ENCODE measurements around the gene TNS1. TPM values are rescaled to one million over a fixed set of nuclear protein-coding genes. Genes with fewer than 3 reads are reported as not detected.
A peak's percentile ranks its signal among the peaks of the same experiment; 100 is the strongest.

The TNS1 gene
- total and polyA plus RNA-seq, 4 donors = 67.0 to 377 (median 208) TPM

DNA sequence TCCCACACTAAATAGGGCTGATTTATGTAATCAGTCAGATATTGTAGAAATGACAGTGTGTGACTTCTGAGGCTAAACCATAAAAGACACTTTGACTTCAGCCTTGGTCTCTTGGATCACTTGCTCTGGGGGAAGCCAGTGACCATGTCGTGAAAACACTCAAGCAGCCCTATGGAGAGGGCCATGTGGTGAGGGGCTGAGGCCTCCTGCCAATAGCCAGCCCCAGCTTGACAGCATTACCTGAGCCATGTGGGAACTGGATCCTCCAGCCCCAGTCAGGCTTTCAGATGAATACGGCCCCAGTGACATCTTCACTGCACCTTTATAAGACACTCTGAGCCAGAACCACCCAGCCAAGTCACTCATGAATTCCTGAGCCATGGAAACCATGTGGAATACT lies 20.8 kb downstream of the TNS1 start:
- Histone ChIP-seq H3K4me1 (ENCODE audit: control insufficient read depth in 5 of 5, insufficient read depth in 5 of 5, low read length in 5 of 5) (peaks cover 18 to 44% (median 28%) of the 10 kb centered on the region in 5 donors), H3K36me3 (ENCODE audit: control insufficient read depth in 4 of 4, insufficient read depth in 4 of 4, low read length in 4 of 4) (peaks cover 0 to 14% (median 2%) of the 10 kb centered on the region in 4 donors), H3K27ac (ENCODE audit: low read depth in 1 of 2, low read length in 1 of 2) (peak overlapping the region in 1 of 2 donors; percentile 62), H3K27me3 (ENCODE audit: control insufficient read depth in 3 of 3, insufficient read depth in 3 of 3, low read length in 2 of 3) (no peaks in the 10 kb centered on the region), H3K4me3 (no peak overlapping the region), H3K9me3 (ENCODE audit: control insufficient read depth in 4 of 4, insufficient read depth in 3 of 4, low read length in 3 of 4) (no peaks in the 10 kb centered on the region), H3K9ac (ENCODE audit: insufficient read depth in 1 of 2, low read length in 2 of 2) (no peak overlapping the region)
- ATAC-seq (ENCODE audit: insufficient read depth, low FRiP score) = no peak
- WGBS, 2 donors = 88 to 97% methylated on average over 2 of the region's 2 CpGs
- DNase-seq = no peak
- no peak for TF ChIP-seq CTCF (IDR thresholded peaks at IDR 0.05; ENCODE audit: control extremely low read depth, extremely low read depth)

- Histone ChIP-seq H3K4me1 (ENCODE audit: control insufficient read depth in 5 of 5, insufficient read depth in 5 of 5, low read length in 5 of 5) (peaks cover 18 to 44% (median 28%) of the 10 kb centered on the region in 5 donors), H3K4me3 (no peak overlapping the region), H3K27ac (ENCODE audit: low read depth in 1 of 2, low read length in 1 of 2) (peak overlapping the region in 1 of 2 donors; percentile 75), H3K9me3 (ENCODE audit: control insufficient read depth in 4 of 4, insufficient read depth in 3 of 4, low read length in 3 of 4) (no peaks in the 10 kb centered on the region), H3K27me3 (ENCODE audit: control insufficient read depth in 3 of 3, insufficient read depth in 3 of 3, low read length in 2 of 3) (no peaks in the 10 kb centered on the region), H3K9ac (ENCODE audit: insufficient read depth in 1 of 2, low read length in 2 of 2) (no peak overlapping the region), H3K36me3 (ENCODE audit: control insufficient read depth in 4 of 4, insufficient read depth in 4 of 4, low read length in 4 of 4) (peaks cover 0 to 20% (median 2%) of the 10 kb centered on the region in 4 donors)
- ATAC-seq (ENCODE audit: insufficient read depth, low FRiP score) (peak; percentile 21), DNase-seq (peak; percentile 59 to 77 (median 63))
- 49 to 65% methylated on average over 5 of the region's 5 CpGs for WGBS, 2 donors
- TF ChIP-seq CTCF (IDR thresholded peaks at IDR 0.05; ENCODE audit: control extremely low read depth, extremely low read depth) = no peak
Measured at GRCh38 chr2:217981084-217981730, 21.6 kb downstream of the TNS1 start.

DNA sequence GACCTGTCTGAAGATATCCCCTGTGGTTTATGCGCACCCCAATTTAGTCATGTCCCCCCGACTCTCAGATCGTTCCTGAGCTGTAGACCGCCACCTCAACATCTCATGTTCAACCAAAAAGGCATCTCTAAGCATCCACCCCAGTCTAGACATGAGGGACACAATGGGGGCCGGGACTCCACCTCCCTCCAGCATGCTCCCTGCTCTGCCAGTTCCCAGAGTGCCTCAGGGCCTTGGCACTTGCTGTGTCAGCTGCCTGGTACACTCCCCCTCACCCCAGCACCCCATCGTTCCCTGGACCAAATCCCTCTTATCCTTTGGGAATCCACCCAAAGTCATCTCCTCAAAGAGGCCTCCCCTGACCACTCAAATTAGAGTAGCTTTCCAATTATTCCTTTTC lies 22.2 kb downstream of the TNS1 start:
- no peak overlapping the region for H3K4me3 ChIP-seq
- H3K27ac ChIP-seq (ENCODE audit: low read depth in 1 of 2, low read length in 1 of 2) = peak overlapping the region; percentile 10 to 75
- no peak overlapping the region for H3K9ac ChIP-seq (ENCODE audit: insufficient read depth in 1 of 2, low read length in 2 of 2)
- 74 to 89% methylated on average over 6 of the region's 6 CpGs for WGBS, 2 donors
- no peak for TF ChIP-seq CTCF (IDR thresholded peaks at IDR 0.05; ENCODE audit: control extremely low read depth, extremely low read depth)
- H3K4me1 ChIP-seq (ENCODE audit: control insufficient read depth in 5 of 5, insufficient read depth in 5 of 5, low read length in 5 of 5) = peaks cover 18 to 44% (median 28%) of the 10 kb centered on the region in 5 donors
- no peaks in the 10 kb centered on the region for H3K9me3 ChIP-seq (ENCODE audit: control insufficient read depth in 4 of 4, insufficient read depth in 3 of 4, low read length in 3 of 4)
- no peak for DNase-seq
- no peak for ATAC-seq (ENCODE audit: insufficient read depth, low FRiP score)
- H3K27me3 ChIP-seq (ENCODE audit: control insufficient read depth in 3 of 3, insufficient read depth in 3 of 3, low read length in 2 of 3) = no peaks in the 10 kb centered on the region
- H3K36me3 ChIP-seq (ENCODE audit: control insufficient read depth in 4 of 4, insufficient read depth in 4 of 4, low read length in 4 of 4) = peaks cover 0 to 24% (median 2%) of the 10 kb centered on the region in 4 donors
